Mucosa of descending colon (tissue), 3 donors: ENCODE results near the gene IL17RA. TPM values are rescaled to one million over a fixed set of nuclear protein-coding genes. Genes with fewer than 3 reads are reported as not detected.
"Not testable (repeated sequence)": the region's sequence is repeated elsewhere in the genome, so short reads cannot be mapped to it uniquely, and the experiment has no call there.

Experiments used
- ATAC-seq: fragments of 200-7000 bp; cut with Tn5 transposase; one replicate; pipeline ENCODE4 v1.9.1; 2020; ENCODE audit warnings: mild to moderate bottlenecking, moderate library complexity
- DNase-seq, 3 donors: peaks; one replicate each; pipeline ENCODE4 v3.0.0-alpha.2; 2020
- H3K36me3 ChIP-seq: fragments of 200-600 bp; one replicate; pipeline ENCODE4 v1.8.0; 2021; ENCODE audit warnings: low read depth, mild to moderate bottlenecking
- H3K4me1 ChIP-seq: fragments of 200-600 bp; one replicate; pipeline ENCODE4 v1.8.0; 2021; ENCODE audit warnings: low read depth, mild to moderate bottlenecking
- H3K4me3 ChIP-seq: fragments of 200-600 bp; one replicate; pipeline ENCODE4 v1.8.0; 2021; ENCODE audit warnings: mild to moderate bottlenecking
- H3K9me3 ChIP-seq: fragments of 200-600 bp; one replicate; pipeline ENCODE4 v1.8.0; 2021; ENCODE audit warnings: mild to moderate bottlenecking
- intact Hi-C, 2 donors: fragments of 100-400 bp; cut with DNase I in 1 of 2; cut with micrococcal nuclease in 1 of 2; formaldehyde crosslinking; loops; one replicate each; pipeline versions ENCODE4 v1.11.0 to v1.11.1; 2022; cut with DNase I, micrococcal nuclease
- total RNA-seq, 3 donors: library from RNA; stranded (reverse); fragmentation: NEBNext Ultra II Directional in 2 of 3; extraction: Animal tissue kit (Norgen Biotek cat#: 25700) in 2 of 3; gene quantifications; one replicate each; pipeline versions ENCODE4 v1.2.1 to v1.2.4, GENCODE V29; 2021 to 2023
- TF ChIP-seq, protein P1 (sequence below): fragments of 200-600 bp; IDR thresholded peaks from one replicate; pipeline ENCODE4 v1.8.0; 2022; ENCODE audit warnings: antibody characterized with exemption, mild to moderate bottlenecking
- donor health status: DM: no; HTN: no; CAD: no; lungs with moderate emphysema.
- donor health status: DM: no; HTN: no; CAD: no.
- donor health status: DM: no; HTN: yes; CAD: no.

IL17RA gene
- total RNA-seq, 3 donors from 2014 or later, result 15.4 to 21.5 (median 21.1) TPM

DNA sequence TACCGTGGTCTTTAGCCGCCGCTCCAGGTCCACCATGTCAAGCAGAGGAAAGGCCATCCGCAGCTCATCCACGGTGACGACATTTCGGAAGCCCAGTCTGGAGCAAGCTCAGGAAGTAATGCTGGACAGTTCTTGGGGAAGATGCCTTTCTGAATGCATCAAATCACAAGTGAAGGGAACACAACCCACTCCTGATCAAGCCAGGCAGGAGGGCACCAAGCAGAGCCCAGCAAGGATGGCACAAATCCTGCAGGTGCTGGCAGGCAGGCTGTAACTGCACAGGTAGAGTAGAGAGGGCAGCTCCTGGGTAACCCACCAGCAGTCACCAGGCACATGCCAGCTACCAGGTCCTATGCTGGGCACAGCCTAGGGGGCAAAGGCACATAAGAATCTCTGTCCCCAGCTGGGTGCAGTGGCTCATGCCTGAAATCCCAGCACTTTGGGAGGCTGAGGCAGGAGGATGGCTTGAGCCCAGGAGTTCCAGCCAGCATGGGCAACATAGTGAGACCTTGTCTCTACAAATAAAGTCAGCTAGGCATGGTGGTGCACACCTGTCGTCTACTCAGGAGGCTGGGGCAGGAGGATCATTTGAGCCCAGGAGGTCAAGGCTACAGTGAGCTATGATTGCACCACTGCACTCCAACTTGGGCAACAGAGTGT lies 60.4 kb downstream of the IL17RA start:
- no peak for DNase-seq
- intact Hi-C loops, result no loop called here
- no peaks in the 10 kb centered on the region for H3K36me3 ChIP-seq

GRCh38 chr22:17147458-17147857 lies 62.7 kb downstream of the IL17RA start:
- intact Hi-C loops, H3K9me3 ChIP-seq, ATAC-seq, H3K4me3 ChIP-seq, H3K36me3 ChIP-seq, DNase-seq: not testable (repeated sequence)
- H3K4me1 ChIP-seq, result peaks cover 14% of the 10 kb centered on the region

More for the DNA sequence above, 60.4 kb downstream of the IL17RA start:
- no peak for ATAC-seq
- TF ChIP-seq, protein P1, sequence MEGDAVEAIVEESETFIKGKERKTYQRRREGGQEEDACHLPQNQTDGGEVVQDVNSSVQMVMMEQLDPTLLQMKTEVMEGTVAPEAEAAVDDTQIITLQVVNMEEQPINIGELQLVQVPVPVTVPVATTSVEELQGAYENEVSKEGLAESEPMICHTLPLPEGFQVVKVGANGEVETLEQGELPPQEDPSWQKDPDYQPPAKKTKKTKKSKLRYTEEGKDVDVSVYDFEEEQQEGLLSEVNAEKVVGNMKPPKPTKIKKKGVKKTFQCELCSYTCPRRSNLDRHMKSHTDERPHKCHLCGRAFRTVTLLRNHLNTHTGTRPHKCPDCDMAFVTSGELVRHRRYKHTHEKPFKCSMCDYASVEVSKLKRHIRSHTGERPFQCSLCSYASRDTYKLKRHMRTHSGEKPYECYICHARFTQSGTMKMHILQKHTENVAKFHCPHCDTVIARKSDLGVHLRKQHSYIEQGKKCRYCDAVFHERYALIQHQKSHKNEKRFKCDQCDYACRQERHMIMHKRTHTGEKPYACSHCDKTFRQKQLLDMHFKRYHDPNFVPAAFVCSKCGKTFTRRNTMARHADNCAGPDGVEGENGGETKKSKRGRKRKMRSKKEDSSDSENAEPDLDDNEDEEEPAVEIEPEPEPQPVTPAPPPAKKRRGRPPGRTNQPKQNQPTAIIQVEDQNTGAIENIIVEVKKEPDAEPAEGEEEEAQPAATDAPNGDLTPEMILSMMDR, result no peak
- Histone ChIP-seq H3K9me3 (no peaks in the 10 kb centered on the region), H3K4me1 (peaks cover 10% of the 10 kb centered on the region), H3K4me3 (no peak overlapping the region)

DNA sequence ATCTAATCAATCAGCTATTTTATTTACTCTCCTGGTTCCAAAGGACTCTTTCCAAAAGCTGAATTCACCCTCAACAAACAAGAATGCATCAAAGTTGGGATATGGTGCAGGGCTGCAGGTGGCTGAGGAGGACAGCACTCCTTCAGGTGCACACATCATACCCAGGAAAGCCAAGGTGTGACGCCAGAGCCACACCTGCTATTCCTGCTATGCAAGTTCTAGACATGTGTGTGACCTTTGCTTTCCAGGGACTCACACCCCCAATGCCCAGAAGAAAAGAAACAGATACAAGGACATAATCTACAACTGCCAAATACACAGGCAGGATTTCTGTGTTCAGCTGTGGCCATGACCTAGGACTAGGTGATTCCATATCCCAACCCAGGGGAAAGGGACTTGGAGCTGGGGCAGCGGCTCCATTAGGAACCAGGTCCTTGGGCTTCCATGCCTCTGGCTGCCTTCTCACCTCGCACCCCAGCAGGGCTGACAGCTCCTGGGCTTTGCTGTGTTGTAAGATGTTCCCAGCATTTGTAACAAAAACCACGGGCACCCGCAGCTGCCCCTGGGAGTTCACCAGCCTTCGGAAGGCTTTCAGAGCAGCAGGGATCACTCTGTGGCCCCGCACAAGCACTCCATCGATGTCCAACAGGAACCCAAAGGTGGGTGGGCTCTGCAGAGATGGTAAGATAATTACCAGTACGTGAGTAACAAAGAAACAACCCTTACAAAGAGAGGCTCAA lies 64.4 kb downstream of the IL17RA start:
- ATAC-seq (peak; percentile 89), DNase-seq (peak in 2 of 3 donors; percentile 80 to 85)
- H3K36me3 ChIP-seq, result no peaks in the 10 kb centered on the region
- no peaks in the 10 kb centered on the region for H3K9me3 ChIP-seq
- intact Hi-C loops, result no loop called here
- H3K4me1 ChIP-seq, result peaks cover 27% of the 10 kb centered on the region
- no peak overlapping the region for H3K4me3 ChIP-seq
- TF ChIP-seq, protein P1, result no peak

- H3K36me3 ChIP-seq, result no peaks in the 10 kb centered on the region
- TF ChIP-seq, protein P1, result no peak
- intact Hi-C loops, result no loop called here
- ATAC-seq, result peak; percentile 14
- no peaks in the 10 kb centered on the region for H3K9me3 ChIP-seq
- H3K4me3 ChIP-seq, result no peak overlapping the region
- no peak for DNase-seq
- H3K4me1 ChIP-seq, result peaks cover 35% of the 10 kb centered on the region
Observed at GRCh38 chr22:17152340-17152739, 67.5 kb downstream of the IL17RA start.

- H3K4me1 ChIP-seq, result peaks cover 41% of the 10 kb centered on the region
- no peak overlapping the region for H3K4me3 ChIP-seq
- TF ChIP-seq, protein P1, result no peak
- DNase-seq (peak in 1 of 3 donors; percentile 54), ATAC-seq (peak; percentile 84)
- no peaks in the 10 kb centered on the region for H3K36me3 ChIP-seq
- no peaks in the 10 kb centered on the region for H3K9me3 ChIP-seq
- intact Hi-C loops, result no loop called here
Observed at GRCh38 chr22:17152971-17153370, 68.2 kb downstream of the IL17RA start.

GRCh38 chr22:17155941-17156340 lies 71.1 kb downstream of the IL17RA start:
- no peak for DNase-seq
- Histone ChIP-seq H3K4me1 (peaks cover 35% of the 10 kb centered on the region), H3K9me3 (no peaks in the 10 kb centered on the region), H3K4me3 (no peak overlapping the region), H3K36me3 (no peaks in the 10 kb centered on the region)
- TF ChIP-seq, protein P1, result no peak
- no peak for ATAC-seq
- intact Hi-C loops, result no loop called here
